GM15510 (cell line): Measurements from ENCODE around the gene SPECC1.

Experiments used
- POLR2A ChIP-seq: IDR thresholded peaks from 3 replicates; pipeline ENCODE4 v1.6.1; 2011; ENCODE audit warnings: borderline replicate concordance; ENCODE audit not compliant: insufficient read length; ENCODE audit errors: extremely low read depth

SPECC1 gene

GRCh38 chr17:20262226-20263114 lies 253.3 kb downstream of the SPECC1 start:
- TF ChIP-seq POLR2A: no peak

- TF ChIP-seq POLR2A: no peak
Observed at GRCh38 chr17:20263595-20263994, 254.4 kb downstream of the SPECC1 start.

GRCh38 chr17:20264996-20265395 lies 255.8 kb downstream of the SPECC1 start:
- no peak for TF ChIP-seq POLR2A

GRCh38 chr17:20266806-20267458 lies 257.8 kb downstream of the SPECC1 start:
- no peak for TF ChIP-seq POLR2A

- TF ChIP-seq POLR2A: no peak
Observed at GRCh38 chr17:20267459-20267842, 258.3 kb downstream of the SPECC1 start.

- no peak for TF ChIP-seq POLR2A
Observed at GRCh38 chr17:20270369-20270768, 261.2 kb downstream of the SPECC1 start.

GRCh38 chr17:20271011-20271610 lies 262.0 kb downstream of the SPECC1 start:
- no peak for TF ChIP-seq POLR2A

GRCh38 chr17:20273741-20274500 lies 264.8 kb downstream of the SPECC1 start:
- no peak for TF ChIP-seq POLR2A

GRCh38 chr17:20275653-20276052 lies 266.5 kb downstream of the SPECC1 start:
- no peak for TF ChIP-seq POLR2A

GRCh38 chr17:20276421-20276820 lies 267.3 kb downstream of the SPECC1 start:
- TF ChIP-seq POLR2A: no peak

GRCh38 chr17:20278805-20279204 lies 269.6 kb downstream of the SPECC1 start:
- no peak for TF ChIP-seq POLR2A

GRCh38 chr17:20279631-20280030 lies 270.5 kb downstream of the SPECC1 start:
- TF ChIP-seq POLR2A: no peak

- no peak for TF ChIP-seq POLR2A
Observed at GRCh38 chr17:20280051-20280450, 270.9 kb downstream of the SPECC1 start.

GRCh38 chr17:20280851-20281250 lies 271.7 kb downstream of the SPECC1 start:
- no peak for TF ChIP-seq POLR2A

GRCh38 chr17:20281860-20282259 lies 272.7 kb downstream of the SPECC1 start:
- no peak for TF ChIP-seq POLR2A
